ENCODE measurements around the gene MCAT. TPM values are rescaled to one million over a fixed set of nuclear protein-coding genes. Genes with fewer than 3 reads are reported as not detected.

Gene MCAT
- polyA plus RNA-seq, 1 donor (not counting 4 experiments of a cell fraction or from before 2014, with no cell fraction given), result 13.9 TPM

- Histone ChIP-seq H3K4me3 (ENCODE audit: control insufficient read depth in 2 of 3, extremely low read depth in 1 of 3, insufficient read depth in 2 of 3, low read depth in 1 of 3, low read length in 3 of 3) (peak within 1 kb of the TSS; percentile 55 to 97 (median 97)), H3K4me1 (ENCODE audit: control insufficient read depth, extremely low read depth, insufficient read depth, low read length) (peaks cover 27% of the 10 kb centered on the region), H3K9ac (ENCODE audit: control insufficient read depth, extremely low read depth, insufficient read depth, low read length) (peak within 1 kb of the TSS; percentile 90), H3K79me2 (ENCODE audit: control insufficient read depth, insufficient read depth, low read length) (peaks cover 29% of the 10 kb centered on the region), H3K4me2 (ENCODE audit: control insufficient read depth, extremely low read depth, insufficient read depth, low read depth, low read length) (peak within 1 kb of the TSS; percentile 85), H4K20me1 (ENCODE audit: control insufficient read depth, extremely low read depth, insufficient read depth, low read length) (peaks cover 11% of the 10 kb centered on the region), H3K27ac (ENCODE audit: control insufficient read depth, insufficient read depth, low read length) (peak within 1 kb of the TSS; percentile 91), H3K36me3 (ENCODE audit: control insufficient read depth in 2 of 2, extremely low read depth in 1 of 2, insufficient read depth in 2 of 2, low read length in 2 of 2) (peaks cover 2 to 11% of the 10 kb centered on the region in 2 experiments), H3K27me3 (ENCODE audit: control insufficient read depth, extremely low read depth, insufficient read depth, low read length) (no peaks in the 10 kb centered on the region), H2AFZ (ENCODE audit: control insufficient read depth, low read length) (peak within 1 kb of the TSS; percentile 94), H3K9me3 (ENCODE audit: control insufficient read depth, low read depth, low read length) (no peaks in the 10 kb centered on the region), H3K9me1 (ENCODE audit: control insufficient read depth, extremely low read depth, insufficient read depth, low read length) (peaks cover 3% of the 10 kb centered on the region)
- dilution Hi-C loops (cut with MboI; ENCODE audit: extremely low pct_ligation_motif_present, low sequenced_read_pairs), result no loop called here
- FAIRE-seq, result no peak
- no peak for DNase-seq (ENCODE audit: low read depth, low spot score)
- TF ChIP-seq, protein P1, sequence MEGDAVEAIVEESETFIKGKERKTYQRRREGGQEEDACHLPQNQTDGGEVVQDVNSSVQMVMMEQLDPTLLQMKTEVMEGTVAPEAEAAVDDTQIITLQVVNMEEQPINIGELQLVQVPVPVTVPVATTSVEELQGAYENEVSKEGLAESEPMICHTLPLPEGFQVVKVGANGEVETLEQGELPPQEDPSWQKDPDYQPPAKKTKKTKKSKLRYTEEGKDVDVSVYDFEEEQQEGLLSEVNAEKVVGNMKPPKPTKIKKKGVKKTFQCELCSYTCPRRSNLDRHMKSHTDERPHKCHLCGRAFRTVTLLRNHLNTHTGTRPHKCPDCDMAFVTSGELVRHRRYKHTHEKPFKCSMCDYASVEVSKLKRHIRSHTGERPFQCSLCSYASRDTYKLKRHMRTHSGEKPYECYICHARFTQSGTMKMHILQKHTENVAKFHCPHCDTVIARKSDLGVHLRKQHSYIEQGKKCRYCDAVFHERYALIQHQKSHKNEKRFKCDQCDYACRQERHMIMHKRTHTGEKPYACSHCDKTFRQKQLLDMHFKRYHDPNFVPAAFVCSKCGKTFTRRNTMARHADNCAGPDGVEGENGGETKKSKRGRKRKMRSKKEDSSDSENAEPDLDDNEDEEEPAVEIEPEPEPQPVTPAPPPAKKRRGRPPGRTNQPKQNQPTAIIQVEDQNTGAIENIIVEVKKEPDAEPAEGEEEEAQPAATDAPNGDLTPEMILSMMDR (optimal IDR thresholded peaks at IDR 0.05 in 1 of 3, IDR thresholded peaks at IDR 0.05 in 1 of 3, conservative IDR thresholded peaks at IDR 0.05 in 1 of 3; ENCODE audit: extremely low read depth in 1 of 3, insufficient read depth in 2 of 3, low read length in 3 of 3), result no peak
- TF ChIP-seq EZH2 (IDR thresholded peaks at IDR 0.05; ENCODE audit: low read length), result no peak
Observed at GRCh38 chr22:43186272-43187170, 43.3 kb upstream of the MCAT start, which contains the start of gene TTLL12. Gene TTLL12 (minus strand): TSS chr22:43187134. CDS start chr22:43187069, 65 bp downstream.

DNA sequence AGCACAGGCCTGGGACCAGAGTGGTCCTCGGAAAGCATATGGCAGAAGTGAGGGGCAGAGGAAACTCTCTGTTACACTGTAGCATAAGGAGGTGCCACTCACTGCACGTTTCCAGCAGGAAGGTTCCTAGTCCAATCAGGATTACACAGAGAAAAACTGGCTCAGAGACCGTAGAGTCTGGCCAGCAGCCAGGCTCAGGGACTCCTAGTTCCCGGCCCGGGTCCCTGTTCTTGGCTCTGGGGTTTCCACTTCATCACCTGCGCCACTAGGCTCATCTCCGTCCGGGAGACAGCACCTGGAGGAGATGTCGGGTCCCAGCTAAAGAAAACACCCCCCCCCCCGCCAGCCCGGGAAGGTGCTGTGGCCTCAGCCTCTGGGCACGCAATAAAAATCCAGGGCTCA, 42.7 kb upstream of the MCAT start:
- H3K36me3 ChIP-seq (ENCODE audit: control insufficient read depth in 2 of 2, extremely low read depth in 1 of 2, insufficient read depth in 2 of 2, low read length in 2 of 2), result peaks cover 4 to 18% of the 10 kb centered on the region in 2 experiments
- H2AFZ ChIP-seq (ENCODE audit: control insufficient read depth, low read length), result no peak overlapping the region
- H3K27me3 ChIP-seq (ENCODE audit: control insufficient read depth, extremely low read depth, insufficient read depth, low read length), result no peaks in the 10 kb centered on the region
- FAIRE-seq, result peak; percentile 76
- H3K9me3 ChIP-seq (ENCODE audit: control insufficient read depth, low read depth, low read length), result no peaks in the 10 kb centered on the region
- H3K4me2 ChIP-seq (ENCODE audit: control insufficient read depth, extremely low read depth, insufficient read depth, low read depth, low read length), result peak overlapping the region; percentile 85
- dilution Hi-C loops (cut with MboI; ENCODE audit: extremely low pct_ligation_motif_present, low sequenced_read_pairs), result no loop called here
- H4K20me1 ChIP-seq (ENCODE audit: control insufficient read depth, extremely low read depth, insufficient read depth, low read length), result peaks cover 11% of the 10 kb centered on the region
- peaks cover 32% of the 10 kb centered on the region for H3K79me2 ChIP-seq (ENCODE audit: control insufficient read depth, insufficient read depth, low read length)
- peak overlapping the region; percentile 55 to 97 (median 97) for H3K4me3 ChIP-seq (ENCODE audit: control insufficient read depth in 2 of 3, extremely low read depth in 1 of 3, insufficient read depth in 2 of 3, low read depth in 1 of 3, low read length in 3 of 3)
- TF ChIP-seq, protein P1 (optimal IDR thresholded peaks at IDR 0.05 in 1 of 3, IDR thresholded peaks at IDR 0.05 in 1 of 3, conservative IDR thresholded peaks at IDR 0.05 in 1 of 3; ENCODE audit: extremely low read depth in 1 of 3, insufficient read depth in 2 of 3, low read length in 3 of 3), result no peak
- no peak for TF ChIP-seq EZH2 (IDR thresholded peaks at IDR 0.05; ENCODE audit: low read length)
- H3K9ac ChIP-seq (ENCODE audit: control insufficient read depth, extremely low read depth, insufficient read depth, low read length), result peak overlapping the region; percentile 90
- DNase-seq (ENCODE audit: low read depth, low spot score), result no peak
- H3K9me1 ChIP-seq (ENCODE audit: control insufficient read depth, extremely low read depth, insufficient read depth, low read length), result peaks cover 3% of the 10 kb centered on the region
- peak overlapping the region; percentile 85 for H3K27ac ChIP-seq (ENCODE audit: control insufficient read depth, insufficient read depth, low read length)
- H3K4me1 ChIP-seq (ENCODE audit: control insufficient read depth, extremely low read depth, insufficient read depth, low read length), result peaks cover 27% of the 10 kb centered on the region
